Measurements from ENCODE around the gene USP40. TPM values are rescaled to one million over a fixed set of nuclear protein-coding genes. Genes with fewer than 3 reads are reported as not detected.
"Not testable (repeated sequence)": the region's sequence is repeated elsewhere in the genome, so short reads cannot be mapped to it uniquely, and the experiment has no call there.

The USP40 gene
- 20.0 TPM for polyA plus RNA-seq (2013, experiment 1 of 2; ENCODE audit: insufficient read length)
- 24.1 TPM for polyA plus RNA-seq (2013, experiment 2 of 2; ENCODE audit: insufficient read length)

GRCh38 chr2:233566141-233566956 lies at the start of gene USP40:
Gene USP40 (minus strand): TSS chr2:233566782. CDS start chr2:233565554, 1,228 bp downstream.
- peak; percentile 92 for DNase-seq

GRCh38 chr2:233611284-233611683 lies 44.7 kb upstream of the USP40 start:
- DNase-seq: no peak

- DNase-seq: no peak
These were observed 39.1 kb upstream of the USP40 start for GRCh38 chr2:233605680-233606079.

GRCh38 chr2:233604826-233605225 lies 38.2 kb upstream of the USP40 start:
- DNase-seq: no peak

- DNase-seq: no peak
These were observed 36.9 kb upstream of the USP40 start for GRCh38 chr2:233603520-233603919.

GRCh38 chr2:233602076-233602475 lies 35.5 kb upstream of the USP40 start:
- no peak for DNase-seq

- DNase-seq: no peak
These were observed 33.8 kb upstream of the USP40 start for GRCh38 chr2:233600386-233600785.

- no peak for DNase-seq
These were observed 32.4 kb upstream of the USP40 start for GRCh38 chr2:233598952-233599351.

- DNase-seq: no peak
These were observed 30.9 kb upstream of the USP40 start for GRCh38 chr2:233597522-233597921.

- DNase-seq: no peak
These were observed 26.6 kb upstream of the USP40 start for GRCh38 chr2:233593201-233593600.

GRCh38 chr2:233592706-233593105 lies 26.1 kb upstream of the USP40 start:
- DNase-seq: not testable (repeated sequence)

GRCh38 chr2:233588400-233588799 lies 21.8 kb upstream of the USP40 start:
- DNase-seq: no peak

- DNase-seq: no peak
These were observed 17.6 kb upstream of the USP40 start for GRCh38 chr2:233584210-233584609.

- not testable (repeated sequence) for DNase-seq
These were observed 16.8 kb upstream of the USP40 start for GRCh38 chr2:233583217-233583965.

- DNase-seq: not testable (repeated sequence)
These were observed 10.8 kb upstream of the USP40 start for GRCh38 chr2:233577341-233577740.

GRCh38 chr2:233572468-233572867 lies 5.9 kb upstream of the USP40 start:
- DNase-seq: no peak

GRCh38 chr2:233571462-233571861 lies 4.9 kb upstream of the USP40 start:
- DNase-seq: no peak

- no peak for DNase-seq
These were observed 4.4 kb upstream of the USP40 start for GRCh38 chr2:233571001-233571400.

GRCh38 chr2:233565685-233566140 lies 869 bp downstream of the USP40 start:
- no peak for DNase-seq

- DNase-seq: no peak
These were observed 2.7 kb downstream of the USP40 start for GRCh38 chr2:233563663-233564430.

- DNase-seq: peak; percentile 69
These were observed 9.5 kb downstream of the USP40 start for GRCh38 chr2:233556881-233557736.

- no peak for DNase-seq
These were observed 13.2 kb downstream of the USP40 start for GRCh38 chr2:233553366-233553765.
